ENCODE results near the gene TEX38.
"Not testable (repeated sequence)": the region's sequence is repeated elsewhere in the genome, so short reads cannot be mapped to it uniquely, and the experiment has no call there.

TEX38 gene

DNA sequence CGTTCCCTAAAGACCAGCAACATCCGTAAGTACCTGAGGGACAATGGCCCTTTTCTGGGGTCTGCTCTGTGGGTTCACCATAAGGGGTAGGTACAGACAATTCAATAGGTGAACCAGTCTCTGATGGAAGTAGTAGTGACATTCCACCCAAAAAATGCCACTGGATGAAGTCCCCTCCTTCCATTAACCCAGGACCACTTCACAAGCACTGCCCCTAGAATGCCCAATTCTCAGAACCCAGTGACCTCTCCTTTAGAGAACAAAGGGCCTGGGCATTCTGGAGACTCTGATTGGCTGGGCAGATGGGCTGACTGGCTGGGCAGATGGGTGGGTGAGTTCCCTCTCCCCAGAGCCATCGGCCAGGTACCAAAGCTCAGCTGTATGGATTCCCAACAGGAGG, at the start of gene TEX38:
Gene TEX38, plus strand, starts transcription at position 301 of the 400 bp plus-strand sequence. Its CDS starts 81 bp downstream, at position 382.
- no peak for DNase-seq

DNA sequence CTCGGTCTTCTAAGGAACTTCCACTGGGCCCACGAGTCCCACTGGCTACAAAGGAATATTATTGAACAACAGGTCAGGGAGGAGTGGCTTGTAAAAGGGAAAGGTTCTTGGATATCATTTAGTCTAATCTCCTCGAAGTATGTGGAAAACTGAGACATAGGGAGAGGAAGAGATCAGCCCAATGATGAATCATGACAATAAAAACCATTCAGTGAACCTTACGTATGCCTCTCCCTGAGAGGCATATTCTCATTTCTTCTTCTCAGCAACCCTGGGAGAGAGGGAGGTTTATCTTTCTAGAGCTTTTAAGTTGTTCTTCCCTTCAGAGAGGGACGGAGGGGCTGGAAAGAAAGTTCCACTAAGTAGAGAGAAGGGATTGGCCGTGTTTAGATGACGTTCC, 49.7 kb upstream of the TEX38 start:
- DNase-seq = no peak

DNA sequence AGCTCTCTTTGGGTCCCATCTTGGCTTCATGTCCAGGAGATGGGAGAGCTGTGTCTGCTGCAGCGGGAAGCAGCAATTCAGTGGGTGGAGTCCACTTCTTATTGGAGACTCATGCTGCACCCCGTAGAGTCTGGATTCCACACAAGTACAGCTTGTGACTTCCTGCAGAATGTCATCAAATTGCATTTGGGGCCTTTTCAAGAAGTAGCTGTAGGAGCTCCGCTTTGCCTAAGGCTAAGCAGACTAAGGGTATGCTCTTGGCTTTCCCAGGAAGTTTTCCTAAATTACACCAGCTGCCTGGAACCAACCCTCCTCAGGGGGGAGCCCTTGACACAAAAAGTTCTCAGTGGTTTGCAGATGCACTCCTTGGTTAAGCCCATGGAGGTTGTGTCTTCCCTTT, 49.3 kb upstream of the TEX38 start:
- DNase-seq = peak; percentile 38

DNA sequence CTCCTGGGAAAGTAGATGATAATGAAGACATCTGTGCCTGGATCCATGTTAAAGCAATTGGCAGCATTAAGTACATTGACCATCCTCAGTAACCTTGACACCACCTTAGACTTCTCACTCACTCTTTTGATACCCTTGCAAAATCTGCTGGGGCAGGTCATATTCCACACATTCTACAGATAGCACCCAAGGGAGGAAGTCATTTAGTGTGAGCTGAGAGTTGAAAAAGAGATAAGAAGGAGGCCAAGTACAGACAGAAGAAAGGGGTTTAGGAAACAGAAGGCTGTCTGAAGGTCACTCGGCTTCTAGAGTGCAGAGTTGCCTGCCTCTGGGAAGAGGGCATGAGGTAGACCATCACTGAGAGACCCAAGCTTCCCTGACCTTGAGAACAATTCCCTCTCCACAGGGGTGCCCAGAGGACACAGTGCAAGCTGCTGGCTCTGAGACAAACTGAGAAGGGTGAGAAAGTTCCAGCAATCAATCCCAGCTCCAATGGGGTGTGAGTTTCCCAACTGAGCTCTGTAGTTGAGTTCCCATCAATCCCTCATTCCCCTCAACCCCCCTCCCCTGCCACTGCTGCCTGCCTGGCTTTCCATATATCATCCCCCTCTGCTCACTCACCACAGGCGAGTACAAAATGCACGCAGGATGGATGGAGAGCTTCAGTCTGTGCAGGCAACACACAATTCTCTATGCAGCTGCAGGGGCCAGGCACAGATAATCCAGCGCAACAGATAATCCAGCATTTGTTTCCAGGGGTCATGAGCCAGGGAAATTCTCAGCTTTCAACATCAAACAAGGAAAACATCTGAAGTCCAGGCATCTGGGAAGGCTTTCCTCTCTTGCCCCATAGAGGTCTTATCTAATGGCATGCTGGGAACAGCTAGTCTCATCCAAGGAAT, 47.7 kb upstream of the TEX38 start:
- no peak for DNase-seq

DNA sequence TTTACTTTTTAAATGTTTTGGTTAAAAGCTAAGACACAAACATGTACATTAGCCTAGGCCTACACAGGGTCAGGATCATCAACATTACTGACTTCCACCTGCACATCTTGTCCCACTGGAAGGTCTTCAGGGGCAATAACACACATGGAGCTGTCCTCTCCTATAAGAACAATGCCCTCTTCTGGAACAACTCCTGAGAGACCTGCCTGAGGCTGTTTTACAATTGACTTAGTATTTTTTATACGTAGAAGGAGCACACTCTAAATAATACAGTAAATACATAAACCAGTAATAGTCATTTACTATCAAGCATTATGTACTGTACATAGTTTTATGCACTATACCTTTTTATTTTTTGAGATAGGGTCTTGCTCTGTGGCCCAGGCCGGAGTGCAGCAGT, 40.9 kb upstream of the TEX38 start:
- DNase-seq = no peak

GRCh38 chr1:46635205-46635604, 36.4 kb upstream of the TEX38 start:
- DNase-seq = no peak

GRCh38 chr1:46637444-46638083, 34.1 kb upstream of the TEX38 start:
- DNase-seq = no peak

GRCh38 chr1:46638921-46639320, 32.7 kb upstream of the TEX38 start:
- DNase-seq = no peak

DNA sequence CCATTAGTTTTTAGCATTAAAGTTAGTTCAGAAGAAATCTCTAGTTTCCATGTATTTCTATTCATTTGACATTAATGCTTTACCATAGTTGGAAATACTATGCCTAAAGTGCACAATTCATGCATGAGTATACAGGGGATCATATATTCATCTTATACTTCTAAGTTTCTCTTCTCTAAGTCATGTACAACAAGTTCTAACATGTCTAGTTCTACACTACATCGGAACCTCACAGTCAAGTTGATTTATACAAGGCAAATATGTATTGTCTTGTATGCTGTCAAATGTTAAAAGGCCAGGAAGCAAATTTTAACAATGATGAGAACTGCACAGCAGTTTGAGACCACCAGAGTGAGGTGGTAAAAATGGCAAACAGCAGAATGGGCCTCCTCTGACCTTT, 32.1 kb upstream of the TEX38 start:
- no peak for DNase-seq

DNA sequence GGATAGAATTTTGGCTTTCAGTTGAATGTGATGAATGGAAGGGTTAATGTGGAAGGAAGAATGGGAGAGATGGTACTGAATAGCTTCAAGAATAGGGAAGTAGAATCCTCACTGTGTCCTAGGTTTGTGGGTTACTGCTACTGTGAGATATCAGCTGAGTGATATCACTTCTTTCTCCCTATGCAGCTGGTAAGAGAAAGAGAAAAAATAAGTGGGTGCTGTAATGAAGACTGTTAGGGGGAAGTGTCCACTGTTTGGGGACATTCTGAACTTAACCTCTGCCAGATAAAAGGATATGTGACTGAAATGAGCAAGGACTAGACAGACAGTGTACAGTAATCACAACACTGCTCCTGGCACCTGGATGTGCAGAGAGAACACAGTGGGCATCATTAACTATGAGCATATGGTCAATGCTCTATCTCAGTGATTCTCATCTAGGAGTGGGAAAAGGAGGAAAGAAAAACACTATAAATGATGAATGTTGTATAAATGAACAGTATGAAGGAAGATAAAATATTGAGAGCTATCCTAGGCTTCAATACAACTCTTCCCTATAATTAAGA, 29.5 kb upstream of the TEX38 start:
- DNase-seq = peak; percentile 62

- DNase-seq = peak; percentile 99
Measured at GRCh38 chr1:46643368-46643775, 28.3 kb upstream of the TEX38 start.

DNA sequence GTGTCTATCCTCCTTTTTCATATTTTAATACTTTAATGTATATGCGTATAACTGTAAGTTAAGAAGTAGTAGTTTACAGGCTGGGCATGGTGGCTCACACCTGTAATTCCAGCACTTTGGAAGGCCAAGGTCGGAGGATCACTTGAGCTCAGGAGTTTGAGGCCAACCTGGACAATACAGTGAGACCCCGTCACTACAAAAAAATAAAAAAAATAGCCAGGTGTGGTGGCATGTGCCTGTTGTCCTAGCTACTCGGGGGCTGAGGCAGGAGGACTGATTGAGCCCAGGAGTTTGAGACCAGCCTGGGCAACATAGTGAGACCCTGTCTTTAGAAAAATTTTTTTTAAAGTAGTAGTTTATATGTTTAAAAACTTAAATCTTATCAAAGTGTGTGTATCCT, 25.8 kb upstream of the TEX38 start:
- DNase-seq = no peak

DNA sequence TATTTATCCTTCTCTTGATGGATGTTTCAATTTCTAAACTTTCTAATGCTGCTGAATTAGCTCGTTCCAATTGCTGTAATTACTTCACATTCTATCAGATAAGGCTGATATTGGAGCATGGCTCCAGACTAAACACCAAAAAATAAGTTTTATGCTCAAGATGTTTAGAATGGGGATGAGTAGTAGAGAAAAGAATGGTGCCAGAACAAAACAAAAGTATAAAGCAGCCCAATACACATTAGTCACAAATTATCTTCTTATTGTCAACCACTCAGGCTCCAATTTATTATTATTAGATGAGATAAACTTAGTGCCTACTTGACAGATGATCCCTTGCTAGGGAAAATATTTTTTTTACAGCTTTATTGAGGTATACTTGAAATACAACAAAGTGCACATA, 25.3 kb upstream of the TEX38 start:
- no peak for DNase-seq

DNA sequence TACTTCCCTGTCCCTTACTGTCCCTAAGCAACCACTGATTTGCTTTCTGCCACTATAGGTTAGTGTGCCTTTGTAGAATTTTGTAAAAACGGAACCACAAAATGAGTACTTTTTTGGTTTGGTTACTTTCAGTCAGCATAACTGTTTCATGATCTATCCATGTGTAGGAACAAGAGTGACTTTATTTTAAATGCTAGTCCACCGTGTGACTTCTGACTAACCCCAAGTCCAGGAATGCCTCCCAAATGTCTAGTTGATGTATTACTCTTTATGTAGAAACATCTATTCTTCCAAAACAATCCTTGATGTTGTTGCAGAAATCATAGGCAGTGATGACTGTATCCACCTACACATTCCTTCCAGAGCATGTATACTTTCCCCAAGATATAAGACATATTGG, 24.8 kb upstream of the TEX38 start:
- DNase-seq = no peak

DNA sequence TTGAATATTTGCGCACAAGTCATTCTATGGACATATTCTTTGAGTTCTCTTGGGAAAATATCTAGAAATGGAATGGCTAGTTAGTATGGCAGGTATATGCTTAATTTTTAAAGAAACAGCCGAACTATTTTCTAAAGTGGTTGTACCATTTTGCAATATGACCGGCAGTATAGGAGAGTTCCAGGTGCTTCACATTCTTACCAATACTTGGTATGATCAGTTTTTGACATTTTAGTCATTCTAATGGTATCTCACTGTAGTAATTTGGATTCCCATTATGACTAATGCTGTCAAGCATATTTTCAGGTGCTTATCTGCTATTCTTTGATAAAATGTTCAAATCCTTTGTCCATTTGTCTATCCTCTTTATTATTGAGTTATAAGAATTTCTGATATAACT, 24.0 kb upstream of the TEX38 start:
- no peak for DNase-seq

- no peak for DNase-seq
Measured at GRCh38 chr1:46649764-46650163, 21.9 kb upstream of the TEX38 start.

DNA sequence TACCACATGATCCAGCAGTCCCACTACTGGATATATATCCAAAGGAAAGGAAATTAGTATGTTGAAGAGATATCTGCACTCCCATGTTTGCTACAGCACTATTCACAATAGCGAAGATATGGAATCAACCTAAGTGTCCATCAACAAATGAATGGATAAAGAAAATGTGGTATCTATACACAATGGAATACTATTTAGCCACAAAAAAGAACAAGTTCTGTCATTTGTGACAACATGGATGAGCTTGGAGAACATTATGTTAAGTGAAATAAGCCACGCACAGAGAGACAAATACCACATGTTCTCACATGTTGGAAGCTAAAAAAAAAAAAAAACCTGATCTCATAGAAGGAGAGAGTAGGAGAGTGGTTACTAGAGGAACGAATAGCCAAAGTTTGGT, 21.2 kb upstream of the TEX38 start:
- no peak for DNase-seq

- not testable (repeated sequence) for DNase-seq
Measured at GRCh38 chr1:46651152-46651551, 20.5 kb upstream of the TEX38 start.

GRCh38 chr1:46652321-46653100, 19.1 kb upstream of the TEX38 start:
- no peak for DNase-seq

GRCh38 chr1:46653405-46653958, 18.2 kb upstream of the TEX38 start:
- no peak for DNase-seq

GRCh38 chr1:46654012-46654411, 17.6 kb upstream of the TEX38 start:
- no peak for DNase-seq

DNA sequence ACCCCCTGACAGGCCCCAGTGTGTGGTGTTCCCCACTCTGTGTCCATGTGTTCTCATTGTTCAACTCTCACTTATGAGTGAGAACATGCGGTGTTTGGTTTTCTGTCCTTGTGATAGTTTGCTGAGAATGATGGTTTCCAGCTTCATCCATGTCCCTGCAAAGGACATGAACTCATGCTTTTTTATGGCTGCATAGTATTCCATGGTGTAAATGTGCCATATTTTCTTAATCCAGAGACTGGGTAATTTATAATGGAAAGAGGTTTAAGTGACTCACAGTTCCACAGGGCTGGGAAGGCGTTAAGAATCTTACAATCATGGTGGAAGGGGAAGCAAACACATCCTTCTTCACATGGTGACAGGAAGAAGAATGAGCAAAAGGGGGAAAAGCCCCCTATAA, 17.0 kb upstream of the TEX38 start:
- DNase-seq = not testable (repeated sequence)

DNA sequence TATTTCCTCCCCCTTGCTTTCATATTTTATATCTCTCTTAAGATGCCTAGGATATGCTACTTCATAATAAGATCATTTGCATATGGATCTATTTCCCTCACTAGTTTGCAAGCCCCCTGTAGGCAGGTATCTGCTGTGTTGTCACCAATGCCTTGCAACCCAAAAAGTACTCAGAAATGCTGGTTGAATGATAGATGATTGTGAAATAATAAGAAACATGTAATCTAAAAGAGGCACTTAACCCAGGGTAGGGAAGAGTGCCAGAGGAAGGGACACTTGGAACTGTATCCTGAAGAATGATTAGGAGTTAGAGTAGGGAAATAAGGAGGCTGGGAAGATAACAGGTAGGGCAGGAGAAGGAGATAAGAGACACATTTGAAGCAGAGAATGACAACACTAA, 15.8 kb upstream of the TEX38 start:
- no peak for DNase-seq

Data from NCI-H1694 (cell line).